AG09319 (cell line): ENCODE data around the gene UPK3A.

Experiments used
- DNase-seq: peaks from one replicate; pipeline ENCODE4 v3.0.0-alpha.2; 2010; ENCODE audit warnings: low read depth; ENCODE audit errors: extremely low read depth
- CTCF ChIP-seq: IDR thresholded peaks from 2 replicates; pipeline ENCODE4 v1.5.1; 2011; ENCODE audit warnings: low read depth, mild to moderate bottlenecking, inconsistent platforms, low read length, moderate library complexity

Gene UPK3A

GRCh38 chr22:45296628-45297297 is 12.0 kb downstream of the UPK3A start:
- DNase-seq, result no peak
- TF ChIP-seq CTCF, result no peak

GRCh38 chr22:45298934-45299505 is 14.3 kb downstream of the UPK3A start:
- DNase-seq, result no peak
- TF ChIP-seq CTCF, result no peak

GRCh38 chr22:45302751-45303150 is 18.0 kb downstream of the UPK3A start:
- DNase-seq, result no peak
- TF ChIP-seq CTCF, result no peak

- TF ChIP-seq CTCF, result no peak
- no peak for DNase-seq
Observed at GRCh38 chr22:45303181-45303580, 18.4 kb downstream of the UPK3A start.

GRCh38 chr22:45304971-45305370 is 20.2 kb downstream of the UPK3A start:
- DNase-seq, result no peak
- no peak for TF ChIP-seq CTCF

GRCh38 chr22:45305456-45306075 is 20.8 kb downstream of the UPK3A start:
- no peak for DNase-seq
- no peak for TF ChIP-seq CTCF

GRCh38 chr22:45306139-45306538 is 21.4 kb downstream of the UPK3A start:
- TF ChIP-seq CTCF, result no peak
- no peak for DNase-seq
